ENCODE results near the gene EIF4E.
A peak's percentile ranks its signal among the peaks of the same experiment; 100 is the strongest.
"Not testable (repeated sequence)": the region's sequence is repeated elsewhere in the genome, so short reads cannot be mapped to it uniquely, and the experiment has no call there.

EIF4E gene

DNA sequence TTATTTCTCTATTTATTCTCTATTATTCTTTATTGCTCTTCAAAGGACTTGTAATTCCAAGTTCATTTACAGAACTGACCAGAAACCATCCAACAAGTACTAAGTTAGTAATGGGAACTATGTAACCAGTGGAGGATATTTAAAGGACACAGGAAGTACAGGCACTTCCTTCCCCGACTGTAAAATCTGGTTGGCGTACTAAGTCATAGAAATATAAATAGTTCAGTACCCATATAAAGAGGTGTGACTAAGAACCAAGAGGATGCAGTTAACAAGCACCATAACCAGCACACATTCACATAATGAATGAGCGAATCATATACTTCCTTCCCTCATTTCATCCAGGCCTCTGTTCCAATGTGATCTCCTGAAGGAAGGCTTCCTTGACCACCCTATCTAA lies 3.6 kb upstream of the EIF4E start:
- no peak for DNase-seq (ENCODE audit: low read depth, low spot score)

DNA sequence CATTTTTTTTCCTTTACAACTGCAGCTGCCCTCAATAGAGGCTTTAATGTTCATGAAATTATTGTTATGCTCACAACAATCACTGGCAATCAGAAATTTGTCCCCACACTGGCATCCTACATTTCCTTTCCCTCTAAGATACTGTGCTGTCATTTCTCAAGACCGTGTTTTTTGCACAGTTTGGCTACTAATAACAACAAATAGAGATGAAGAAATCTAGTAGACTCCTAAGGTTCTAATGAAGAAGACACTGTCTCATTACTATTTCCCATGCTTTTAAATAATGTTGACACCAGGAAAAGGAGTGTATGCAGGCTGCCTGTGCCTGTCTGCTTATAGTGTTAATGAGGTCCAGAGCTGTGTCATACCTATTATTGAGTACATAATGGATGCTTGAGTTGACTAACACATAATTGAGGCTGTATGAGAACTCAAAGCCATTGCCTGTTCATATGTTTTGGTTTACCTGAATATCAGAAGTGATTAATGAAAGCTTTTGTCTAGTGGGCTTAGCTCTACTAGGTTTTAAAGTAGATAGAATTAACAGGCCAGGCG lies 1.5 kb upstream of the EIF4E start:
- no peak for DNase-seq (ENCODE audit: low read depth, low spot score)

DNA sequence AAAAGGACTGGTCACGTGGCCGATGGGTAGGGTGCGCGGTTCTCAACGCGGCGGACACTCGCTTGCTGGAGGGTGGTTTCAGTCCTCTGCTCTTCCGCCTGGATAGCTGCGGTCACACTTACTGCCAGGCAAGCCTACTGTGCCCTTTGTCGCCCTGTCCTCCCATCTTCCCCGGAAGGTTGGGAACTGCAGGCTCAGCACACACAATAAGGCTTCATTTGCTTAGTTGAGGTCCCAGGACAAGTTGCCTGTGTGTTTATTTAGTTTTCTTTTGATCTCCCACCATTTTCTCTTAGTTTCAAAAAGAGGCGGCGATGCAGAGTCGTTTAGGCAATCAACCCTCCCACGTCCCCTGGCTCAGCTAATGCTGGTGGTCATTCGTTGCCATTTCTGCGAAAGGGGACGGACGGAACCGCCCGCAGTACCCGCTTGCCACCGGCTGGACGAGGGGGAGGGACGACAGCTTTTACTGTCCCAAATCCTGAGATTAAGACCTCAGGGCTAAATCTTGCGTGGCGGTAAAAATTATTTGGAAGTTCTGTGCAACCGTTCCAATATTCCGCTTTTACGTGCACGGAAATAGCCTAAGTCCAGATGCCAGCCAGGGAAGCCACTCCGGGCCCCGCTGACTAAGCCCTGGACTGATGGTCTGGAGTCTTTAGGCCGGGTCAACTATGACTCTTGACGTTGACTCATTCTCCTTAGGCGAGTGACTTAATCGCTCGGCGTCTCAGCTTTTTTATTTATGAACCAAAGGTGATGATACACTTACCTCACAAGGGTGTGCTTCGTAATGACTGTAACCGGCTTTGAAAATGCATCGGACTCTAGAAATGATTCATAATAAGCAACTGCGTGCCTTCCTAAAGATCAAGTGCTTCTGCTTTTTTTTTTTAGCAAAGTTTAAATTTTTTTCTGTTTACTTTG lies 671 bp upstream of the EIF4E start:
- DNase-seq (ENCODE audit: low read depth, low spot score): no peak

DNA sequence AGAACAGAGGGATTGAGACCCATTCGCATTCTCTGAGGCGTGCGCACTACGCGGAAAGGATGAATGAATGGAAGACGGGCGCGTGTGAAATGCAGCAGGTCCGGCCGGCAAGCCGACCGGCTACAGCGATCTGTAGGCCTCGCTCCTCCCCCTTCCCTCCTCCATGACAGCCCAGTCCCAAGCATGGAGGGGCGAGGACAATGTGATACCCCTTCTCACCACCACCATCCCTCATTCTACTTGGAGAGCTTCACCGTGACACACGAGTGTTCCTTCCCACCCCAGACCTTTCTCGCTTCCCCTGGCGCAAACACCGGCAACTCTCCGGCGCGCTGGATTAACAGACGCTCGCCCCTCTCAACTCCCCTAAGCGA lies 815 bp downstream of the EIF4E start:
- DNase-seq (ENCODE audit: low read depth, low spot score): peak; percentile 48

DNA sequence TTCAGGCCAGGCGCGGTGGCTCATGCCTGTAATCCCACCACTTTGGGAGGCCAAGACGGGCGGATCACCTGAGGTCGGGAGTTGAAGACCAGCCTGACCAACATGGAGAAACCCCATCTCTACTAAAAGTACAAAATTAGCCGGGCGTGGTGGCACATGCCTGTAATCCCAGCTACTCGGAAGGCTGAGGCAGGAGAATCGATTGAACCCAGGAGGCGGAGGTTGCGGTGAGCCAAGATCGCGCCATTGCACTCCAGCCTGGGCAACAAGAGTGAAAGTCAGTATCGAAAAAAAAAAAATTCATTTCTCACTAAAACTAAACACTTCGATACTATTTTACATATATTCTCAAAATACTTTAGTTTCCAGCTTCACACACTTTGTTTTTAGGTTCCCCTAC lies 2.7 kb downstream of the EIF4E start:
- DNase-seq (ENCODE audit: low read depth, low spot score): not testable (repeated sequence)

DNA sequence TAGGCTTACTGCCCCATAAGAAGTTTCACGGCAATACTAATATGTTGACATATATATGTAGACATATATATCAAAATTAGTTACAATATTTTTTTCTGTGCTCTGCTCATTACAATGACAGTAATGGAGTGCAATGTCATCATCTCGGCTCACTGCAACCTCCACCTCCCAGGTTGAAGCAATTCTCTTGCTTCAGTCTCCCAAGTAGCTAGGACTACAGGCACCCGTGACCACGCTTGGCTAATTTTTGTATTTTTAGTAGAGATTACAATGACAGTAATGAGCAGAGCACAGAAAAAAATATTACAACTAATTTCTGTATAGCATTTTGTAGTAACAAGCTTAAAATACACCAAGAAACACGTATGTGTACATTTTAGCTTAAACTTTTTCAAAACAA lies 7.6 kb downstream of the EIF4E start:
- no peak for DNase-seq (ENCODE audit: low read depth, low spot score)

DNA sequence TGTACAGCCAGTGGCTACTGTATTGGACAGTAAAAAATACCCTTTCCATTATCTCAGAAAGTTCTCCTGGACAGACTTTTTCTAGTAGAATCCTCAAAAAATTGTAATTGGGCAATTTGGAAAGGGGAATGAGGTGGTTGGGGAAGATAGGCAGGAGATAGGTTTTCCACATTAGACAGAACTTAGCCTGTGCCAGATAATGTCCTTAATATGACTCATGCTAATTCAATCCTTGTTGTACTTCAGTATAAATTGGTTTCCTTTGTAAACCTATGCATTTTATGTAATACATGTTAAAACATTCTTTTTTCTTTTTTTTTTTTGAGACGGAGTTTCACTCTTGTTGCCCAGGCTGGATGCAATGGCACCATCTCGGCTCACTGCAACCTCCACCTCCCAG lies 8.9 kb downstream of the EIF4E start:
- no peak for DNase-seq (ENCODE audit: low read depth, low spot score)

DNA sequence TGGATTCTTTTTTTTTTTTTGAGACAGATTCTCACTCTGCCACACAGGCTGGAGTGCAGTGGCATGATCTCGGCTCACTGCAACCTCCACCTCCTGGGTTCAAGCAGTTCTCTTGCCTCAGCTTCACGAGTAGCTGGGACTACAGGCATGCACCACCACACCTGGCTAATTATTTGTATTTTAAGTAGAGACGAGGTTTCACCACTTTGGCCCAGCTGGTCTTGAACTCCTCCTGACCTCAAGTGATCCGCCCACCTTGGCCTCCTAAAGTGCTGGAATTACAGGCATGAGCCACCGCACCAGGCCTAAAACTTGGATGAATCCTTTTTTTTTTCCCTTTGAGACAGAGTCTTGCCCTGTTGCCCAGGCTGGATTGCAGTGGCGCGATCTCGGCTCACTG lies 18.2 kb downstream of the EIF4E start:
- not testable (repeated sequence) for DNase-seq (ENCODE audit: low read depth, low spot score)

DNA sequence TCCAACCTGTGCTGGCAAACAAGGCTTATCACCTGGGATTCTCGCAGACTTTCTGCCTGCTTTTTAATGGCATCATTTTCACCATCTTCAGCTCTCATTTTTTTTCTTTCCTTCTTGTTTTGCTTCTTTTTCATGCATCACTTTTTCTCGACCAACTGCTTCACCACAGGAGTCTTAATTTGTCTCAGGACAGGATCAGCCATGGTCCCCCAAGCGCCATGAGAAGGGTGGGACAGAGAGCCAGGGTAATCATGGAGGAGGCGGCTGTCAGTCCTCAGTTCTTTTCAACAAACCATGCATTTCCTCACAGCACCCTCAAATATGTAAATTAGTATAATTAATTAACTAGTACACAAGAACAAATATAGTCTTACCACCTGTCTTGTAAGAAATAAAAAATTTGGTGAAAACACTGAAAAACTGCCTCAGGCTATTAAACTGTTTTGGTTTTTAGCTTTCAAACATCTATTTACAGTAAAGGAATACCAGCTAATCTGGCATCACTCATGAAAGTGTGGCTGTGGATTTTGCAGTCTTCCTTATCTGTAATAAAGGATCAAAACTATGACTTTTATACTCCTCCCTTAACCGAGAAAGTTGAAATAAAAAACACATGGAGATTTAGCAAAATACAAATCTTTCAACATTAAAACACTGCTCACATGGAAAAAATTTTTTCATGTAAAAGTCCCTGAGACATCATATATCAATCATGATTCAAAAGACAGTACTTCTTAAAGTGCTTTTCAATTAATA lies 19.1 kb downstream of the EIF4E start:
- no peak for DNase-seq (ENCODE audit: low read depth, low spot score)

DNA sequence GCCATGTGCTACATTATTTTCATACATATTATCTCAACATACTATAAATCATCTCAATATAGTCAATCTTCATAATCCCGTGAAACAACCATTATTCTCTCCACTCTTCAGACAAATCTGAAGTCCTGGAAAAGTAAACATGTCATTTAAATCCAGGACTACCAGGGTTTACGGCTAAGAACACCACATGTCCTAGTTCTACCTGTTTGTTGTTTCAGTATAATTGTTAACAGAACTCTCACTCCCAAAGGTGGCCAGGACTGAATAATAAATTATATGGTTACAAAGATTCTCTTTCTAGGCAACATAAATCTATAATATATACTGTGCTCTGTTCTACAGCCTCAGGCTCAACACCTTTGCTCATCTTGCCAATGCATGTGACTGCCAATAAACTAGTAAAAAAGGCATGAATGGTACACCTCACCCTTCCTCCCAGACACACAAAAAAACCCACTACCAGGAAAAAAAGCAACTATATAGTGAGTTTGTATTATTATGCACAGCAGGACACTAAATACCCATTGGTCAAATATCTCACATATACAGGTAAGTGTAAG lies 20.1 kb downstream of the EIF4E start:
- DNase-seq (ENCODE audit: low read depth, low spot score): no peak

DNA sequence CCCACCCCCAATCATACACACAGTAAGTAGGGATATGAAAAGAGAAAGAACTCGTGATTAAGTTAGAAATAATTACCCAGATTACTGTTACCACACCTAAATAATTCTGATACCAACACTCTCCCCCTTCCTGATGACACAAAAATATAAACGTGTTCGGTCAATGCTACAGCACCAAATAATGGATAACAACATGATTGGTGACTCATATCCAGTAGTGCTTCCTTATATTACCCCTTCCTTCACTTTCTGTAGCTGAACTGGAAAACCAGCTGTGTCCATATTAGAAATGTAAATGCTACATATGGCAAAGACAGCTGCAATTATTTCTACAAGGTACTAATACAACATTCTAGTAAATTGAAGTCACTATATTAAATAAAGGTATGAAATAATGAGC lies 20.8 kb downstream of the EIF4E start:
- DNase-seq (ENCODE audit: low read depth, low spot score): no peak

DNA sequence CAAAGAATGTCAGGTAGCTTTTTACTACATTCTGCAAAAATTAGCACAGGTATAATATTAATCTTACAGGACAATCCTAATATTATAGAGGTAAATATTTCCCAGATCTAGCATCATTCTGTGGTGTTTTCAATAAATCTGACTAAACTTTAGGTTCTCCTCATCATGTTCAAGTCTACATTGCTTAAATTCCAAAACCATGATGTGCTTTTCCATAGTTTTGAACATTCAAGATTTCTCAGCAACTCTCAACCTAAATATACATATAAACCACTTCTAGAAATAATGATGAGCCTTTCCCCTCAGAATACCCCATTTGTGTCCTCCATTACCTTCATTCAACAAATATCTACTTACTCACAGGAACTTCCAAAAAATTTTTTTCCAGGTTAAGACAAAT lies 23.1 kb downstream of the EIF4E start:
- no peak for DNase-seq (ENCODE audit: low read depth, low spot score)

DNA sequence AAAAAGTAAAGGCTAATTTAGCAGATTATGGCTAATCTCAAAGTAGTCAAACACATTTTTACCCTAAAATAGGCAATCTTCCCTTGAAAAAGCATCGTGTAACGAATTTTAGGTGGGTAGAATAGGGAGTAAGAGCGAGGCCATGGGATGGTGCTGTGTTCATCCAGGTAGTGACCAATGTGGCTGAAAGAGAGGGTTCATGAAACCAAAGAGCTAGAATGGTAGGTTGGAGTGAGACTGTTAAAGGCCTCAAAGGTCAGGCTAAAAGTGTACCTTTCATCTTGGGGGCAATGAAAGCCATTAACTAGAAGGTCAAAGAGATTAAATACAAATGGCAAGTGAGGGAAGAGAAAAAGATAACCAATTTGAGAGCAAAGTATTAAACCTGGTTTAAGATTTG lies 23.6 kb downstream of the EIF4E start:
- DNase-seq (ENCODE audit: low read depth, low spot score): no peak

DNA sequence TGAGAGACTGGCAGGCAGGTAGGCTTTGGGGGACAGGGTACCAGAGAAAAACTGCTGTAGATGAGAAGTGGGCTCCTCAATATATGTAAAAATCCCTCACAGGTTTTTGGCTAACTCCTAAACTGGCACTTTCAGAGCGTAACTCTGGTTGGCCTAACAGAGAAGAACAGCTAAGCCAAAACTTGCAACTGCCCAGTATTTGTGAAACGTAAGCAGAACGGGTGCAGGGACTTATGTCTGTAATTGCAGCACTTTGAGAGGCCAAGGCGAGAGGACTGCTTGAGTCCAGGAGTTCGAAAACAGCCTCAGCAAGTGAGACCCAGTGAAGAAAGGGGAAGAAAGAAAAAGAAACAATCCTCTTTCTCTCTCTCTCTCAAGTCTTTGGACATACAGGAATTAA lies 25.0 kb downstream of the EIF4E start:
- no peak for DNase-seq (ENCODE audit: low read depth, low spot score)

DNA sequence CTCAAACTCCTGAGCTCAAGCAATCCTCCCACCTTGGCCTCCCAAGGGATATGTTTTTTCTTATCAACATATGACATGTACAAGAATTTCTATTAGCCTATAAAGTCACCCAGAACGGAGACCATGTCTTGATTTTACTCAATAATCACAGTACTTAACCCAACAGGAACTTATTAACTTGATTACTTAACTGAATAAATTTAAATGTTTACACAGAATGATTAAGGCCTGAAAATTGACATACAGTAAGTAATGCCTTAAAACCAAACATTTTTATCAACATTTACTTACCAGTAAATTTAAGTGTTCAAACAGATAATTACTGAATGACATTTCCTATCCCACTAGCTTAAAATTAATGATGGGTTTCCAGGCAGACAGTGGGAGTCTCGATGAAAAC lies 25.4 kb downstream of the EIF4E start:
- no peak for DNase-seq (ENCODE audit: low read depth, low spot score)

DNA sequence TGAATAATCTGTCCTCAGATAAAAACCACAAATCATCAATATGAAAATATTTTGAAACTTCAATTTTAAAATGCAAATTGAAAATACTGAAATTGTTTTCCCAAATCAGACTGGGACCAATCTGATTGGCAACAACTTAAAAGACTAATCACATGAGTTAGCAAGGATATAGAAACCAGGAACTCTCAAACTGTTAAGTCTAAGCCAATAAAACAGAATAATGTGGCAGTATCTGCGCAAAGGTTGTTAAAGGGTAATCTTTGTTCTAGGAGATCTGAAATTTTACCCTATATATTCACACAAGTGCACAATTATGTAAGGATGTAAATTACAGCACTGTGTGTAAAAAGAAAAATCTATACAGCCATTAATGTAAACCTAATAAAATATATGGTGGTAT lies 29.7 kb downstream of the EIF4E start:
- no peak for DNase-seq (ENCODE audit: low read depth, low spot score)

DNA sequence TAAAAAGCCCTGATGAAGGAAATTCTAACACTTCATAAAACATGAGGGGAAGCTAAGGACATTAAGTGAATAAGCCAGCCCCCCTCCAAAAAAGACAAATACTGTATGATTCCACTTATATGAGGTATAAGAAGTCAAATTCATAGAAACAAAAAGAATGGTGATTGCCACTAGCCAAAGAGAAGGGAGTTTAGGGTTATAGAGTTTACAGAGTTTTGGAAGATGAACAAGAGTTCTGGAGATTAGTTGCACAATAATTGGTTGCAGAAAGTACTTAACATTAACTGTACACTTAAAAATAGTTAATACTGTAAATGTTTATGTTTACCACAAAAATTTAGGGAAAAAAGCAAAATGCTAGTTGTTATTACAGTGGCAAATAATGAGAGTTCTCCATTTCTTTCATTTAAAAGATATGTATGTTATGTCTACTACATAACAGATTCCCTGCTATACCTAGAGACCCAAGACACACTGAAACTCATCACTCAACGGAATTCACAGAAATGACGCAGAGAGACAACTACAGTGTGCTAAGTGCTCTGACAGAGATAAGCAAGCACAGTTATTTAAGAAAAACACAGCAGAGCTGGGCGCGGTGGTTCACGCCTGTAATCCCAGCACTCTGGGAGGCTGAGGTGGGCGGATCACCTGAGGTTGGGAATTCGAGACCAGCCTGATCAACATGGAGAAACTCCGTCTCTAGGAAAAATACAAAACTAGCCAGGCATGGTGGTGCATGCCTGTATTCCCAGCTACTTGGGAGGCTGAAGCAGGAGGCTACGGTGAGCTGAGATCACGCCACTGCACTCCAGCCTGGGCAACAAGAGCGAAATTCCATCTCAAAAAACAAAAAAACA lies 37.2 kb downstream of the EIF4E start:
- DNase-seq (ENCODE audit: low read depth, low spot score): no peak

DNA sequence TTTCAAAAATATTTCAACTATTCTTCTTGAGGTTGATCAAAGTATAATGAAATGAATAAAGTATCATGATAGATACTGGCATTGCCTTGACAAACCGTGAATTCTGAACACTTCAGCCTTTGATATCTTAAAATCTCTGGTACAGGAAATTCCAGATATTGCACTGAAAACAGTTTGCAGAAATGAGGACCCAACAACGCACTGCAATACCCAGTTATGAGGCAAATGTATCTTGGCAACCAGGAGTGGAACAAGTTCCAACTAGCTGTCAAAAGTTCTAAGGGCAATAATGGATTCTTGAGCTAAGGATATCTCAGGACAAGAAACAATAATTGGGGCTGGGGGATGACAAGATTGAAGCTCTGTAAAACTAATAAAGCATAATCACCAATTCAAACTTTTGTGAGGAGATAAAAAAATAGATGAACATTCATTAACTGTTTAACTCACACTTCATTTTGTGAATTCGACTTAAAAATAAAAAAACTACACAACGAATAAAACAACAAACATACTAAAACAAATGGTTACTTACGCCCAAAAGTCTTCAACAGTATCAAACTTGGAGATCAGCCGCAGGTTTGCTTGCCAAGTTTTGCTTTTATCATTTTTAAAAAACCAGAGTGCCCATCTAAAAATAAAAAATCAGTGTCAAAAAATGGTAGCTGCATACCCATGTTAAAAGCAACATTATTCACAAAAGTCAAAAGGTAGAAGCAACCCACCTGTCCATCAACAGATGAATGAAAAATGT lies 38.1 kb downstream of the EIF4E start:
- DNase-seq (ENCODE audit: low read depth, low spot score): no peak

DNA sequence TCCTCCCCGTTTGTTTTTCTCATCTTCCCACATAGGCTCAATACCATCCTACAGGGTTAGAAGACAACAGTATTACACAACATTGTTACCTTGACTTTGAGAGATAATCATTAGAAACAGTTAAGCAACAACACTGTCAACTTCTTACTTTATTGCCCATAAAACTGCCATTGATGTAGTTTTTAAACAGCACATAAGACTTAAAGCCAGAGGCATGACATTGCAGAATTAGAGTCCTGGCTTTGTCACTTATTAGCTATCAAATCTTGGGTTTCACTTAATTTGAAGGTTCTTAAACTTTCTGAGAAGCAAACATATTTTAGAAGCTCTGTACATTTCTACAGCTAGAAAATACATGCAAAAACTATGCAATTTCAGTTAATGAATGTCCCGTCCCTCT lies 41.8 kb downstream of the EIF4E start:
- no peak for DNase-seq (ENCODE audit: low read depth, low spot score)

DNA sequence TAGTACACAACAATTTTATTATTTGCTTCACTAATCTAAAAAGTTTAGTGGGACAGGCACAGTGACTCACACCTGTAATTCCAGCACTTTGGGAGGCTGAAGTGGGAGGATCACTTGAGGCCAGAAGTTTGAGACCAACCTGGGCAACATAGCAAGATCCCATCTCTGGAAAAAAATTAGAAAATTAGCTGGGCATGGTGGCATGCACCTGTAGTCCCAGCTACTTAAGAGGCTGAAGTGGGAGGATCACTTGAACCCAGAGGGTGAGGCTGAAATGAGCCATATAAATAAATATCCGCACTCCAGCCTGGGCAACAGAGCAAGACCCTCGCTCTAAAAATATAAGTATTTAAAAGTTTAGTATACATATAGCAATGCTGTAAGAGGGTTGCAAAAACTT lies 42.6 kb downstream of the EIF4E start:
- DNase-seq (ENCODE audit: low read depth, low spot score): not testable (repeated sequence)

DNA sequence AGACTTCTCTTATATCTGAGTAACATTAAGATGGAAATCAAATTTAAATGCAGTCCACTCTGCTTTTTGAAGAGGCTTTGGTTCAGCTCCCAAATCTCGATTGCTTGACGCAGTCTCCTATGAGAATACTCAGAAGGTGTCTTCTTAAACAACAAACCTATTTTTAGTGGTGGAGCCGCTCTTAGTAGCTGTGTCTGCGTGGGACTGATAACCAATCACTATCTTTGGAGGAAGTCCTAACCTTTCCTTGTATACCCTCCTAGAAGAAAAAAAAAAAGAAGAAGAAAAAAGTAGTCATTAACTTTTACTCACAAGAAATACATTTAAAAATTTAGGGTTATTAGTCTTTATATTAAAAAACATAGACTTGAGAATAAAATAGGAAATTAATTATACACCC lies 48.0 kb downstream of the EIF4E start:
- DNase-seq (ENCODE audit: low read depth, low spot score): not testable (repeated sequence)
